Measurements from ENCODE around the gene FXYD6.

DNA sequence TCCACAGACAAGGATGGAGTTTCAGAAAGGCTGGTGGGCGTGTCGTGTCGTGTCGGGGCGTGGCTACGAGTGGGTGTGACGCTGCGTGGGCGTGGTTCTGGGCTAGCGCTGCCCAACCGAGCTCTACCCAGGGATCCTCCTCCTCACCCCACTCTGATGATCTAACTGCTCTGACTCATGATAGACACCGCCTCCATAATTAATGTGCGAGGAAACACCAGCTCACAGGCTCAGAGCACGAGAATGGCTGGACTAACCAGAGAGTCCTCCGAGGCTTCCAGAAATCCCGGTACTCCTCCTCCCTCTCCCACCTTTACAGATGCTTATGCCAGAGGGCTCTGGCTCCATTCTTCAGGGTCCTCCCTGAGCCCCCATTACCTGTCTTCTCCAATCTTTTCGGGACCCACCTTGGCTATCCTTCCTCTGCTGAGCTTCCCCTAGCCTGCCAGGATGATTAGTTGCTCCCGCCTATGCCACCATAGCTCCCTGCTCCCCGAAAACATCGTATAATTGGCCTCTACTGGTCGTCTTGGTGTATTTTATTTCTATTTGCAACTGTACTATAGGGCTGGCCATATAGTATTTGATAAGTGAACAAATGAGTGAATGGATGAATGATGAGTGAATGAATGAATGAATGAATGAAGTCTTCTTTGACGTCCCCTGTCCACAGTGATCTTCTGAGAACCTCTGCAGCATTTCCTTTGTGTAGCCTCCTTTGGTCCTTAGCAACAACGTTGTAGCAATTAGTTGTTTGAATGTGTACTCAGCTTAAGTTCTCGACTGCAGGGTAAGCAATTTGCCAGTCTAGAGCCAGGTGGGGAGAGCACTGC, 31.0 kb upstream of the FXYD6 start:
- TF ChIP-seq CTCF (IDR thresholded peaks at IDR 0.05; ENCODE audit: insufficient read depth, low read length, poor library complexity, severe bottlenecking) (no peak), EZH2phosphoT487 (conservative IDR thresholded peaks at IDR 0.05; ENCODE audit: low read length) (no peak)

Measured in SU-DHL-6 (cell line).